ENCODE measurements around the gene RNF151. TPM values are rescaled to one million over a fixed set of nuclear protein-coding genes. Genes with fewer than 3 reads are reported as not detected.

RNF151 gene
- total and polyA plus RNA-seq, 2 of the 13 experiments (the other 11 are each of a cell fraction or from before 2014, with no cell fraction given) = not detected

GRCh38 chr16:2015117-2015946, 48.7 kb downstream of the RNF151 start (continued):
- TF ChIP-seq ATF3 (CRISPR knock-in tag; IDR thresholded peaks at IDR 0.05) (0 out of 2 replicates have a peak, but pooled peaks have one; percentile 42), SOX6 (IDR thresholded peaks at IDR 0.05) (no peak), SOX6 (CRISPR knock-in tag; IDR thresholded peaks at IDR 0.05) (peak; percentile 42; the same call in 1 of the 2 replicates), ZFY (CRISPR knock-in tag; IDR thresholded peaks at IDR 0.05) (peak; percentile 55), HOXA5 (CRISPR knock-in tag; IDR thresholded peaks at IDR 0.05) (no peak), ZNF24 (IDR thresholded peaks at IDR 0.05) (no peak), ZNF572 (CRISPR knock-in tag; IDR thresholded peaks at IDR 0.05) (no peak), ZNF326 (CRISPR knock-in tag; IDR thresholded peaks at IDR 0.05; ENCODE audit: borderline replicate concordance) (no peak), CTCF (CRISPR knock-in tag; IDR thresholded peaks at IDR 0.05) (no peak), NR2F1 (CRISPR knock-in tag; IDR thresholded peaks at IDR 0.05) (no peak), ZBTB25 (CRISPR knock-in tag; IDR thresholded peaks at IDR 0.05) (no peak), ZNF713 (CRISPR knock-in tag; IDR thresholded peaks at IDR 0.05) (no peak), GLI4 (CRISPR knock-in tag; IDR thresholded peaks at IDR 0.05; ENCODE audit: borderline replicate concordance) (no peak), ZNF749 (CRISPR knock-in tag; IDR thresholded peaks at IDR 0.05; ENCODE audit: borderline replicate concordance) (no peak), ZNF18 (CRISPR knock-in tag; IDR thresholded peaks at IDR 0.05; ENCODE audit: insufficient replicate concordance) (no peak), NFKBIZ (CRISPR knock-in tag; IDR thresholded peaks at IDR 0.05) (no peak), ZFP90 (CRISPR knock-in tag; IDR thresholded peaks at IDR 0.05; ENCODE audit: borderline replicate concordance) (0 out of 2 replicates have a peak, but pooled peaks have one; percentile 58), FIP1L1 (IDR thresholded peaks at IDR 0.05; ENCODE audit: borderline replicate concordance, insufficient read depth, low read depth, low read length) (no peak), NFAT5 (CRISPR knock-in tag; IDR thresholded peaks at IDR 0.05) (no peak)

Measured in HepG2 (cell line).